HuH-7.5 (cell line): ENCODE results near the gene SPATS2L.

Source experiments
- DNase-seq: peaks from one replicate; pipeline ENCODE4 v3.0.0; 2011; ENCODE audit warnings: low spot score

Gene SPATS2L

DNA sequence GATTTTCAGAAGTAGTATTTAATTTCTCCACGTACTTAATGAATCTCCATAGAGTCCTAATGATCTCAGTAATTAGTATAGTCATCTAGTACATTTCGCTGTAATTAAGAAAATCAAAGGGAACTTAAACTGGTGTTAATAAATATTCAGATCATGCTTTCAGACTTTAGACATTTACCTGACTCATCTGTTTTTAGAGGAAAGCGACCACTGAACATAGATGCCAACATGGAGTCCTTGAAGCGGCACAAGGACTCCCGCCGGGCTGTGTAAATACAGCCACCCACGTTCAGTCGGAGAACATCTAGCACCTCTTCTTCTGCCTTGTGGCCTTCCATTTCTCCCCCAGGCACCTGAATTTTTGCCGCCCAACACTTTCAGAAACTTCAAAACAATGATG, 200.2 kb downstream of the SPATS2L start:
- no peak for DNase-seq

DNA sequence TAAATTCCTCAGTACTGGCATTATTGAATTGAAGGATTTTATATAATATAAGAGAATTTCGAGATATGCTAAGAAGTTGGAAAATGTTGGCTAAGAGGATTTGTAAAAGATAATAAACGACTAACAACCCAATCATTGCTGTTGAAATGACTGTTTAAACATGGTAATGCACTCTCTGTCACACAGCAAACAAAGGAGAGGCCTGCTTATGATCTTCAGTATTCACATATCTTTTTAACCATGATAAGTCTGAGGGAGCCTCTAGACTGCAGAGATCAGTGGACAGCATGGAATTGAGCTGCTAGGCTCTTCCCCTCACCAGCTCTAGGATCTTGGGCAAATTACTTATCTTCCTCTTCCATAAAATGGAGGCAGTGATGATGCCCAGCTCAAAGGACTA, 200.7 kb downstream of the SPATS2L start:
- peak; percentile 46 for DNase-seq

DNA sequence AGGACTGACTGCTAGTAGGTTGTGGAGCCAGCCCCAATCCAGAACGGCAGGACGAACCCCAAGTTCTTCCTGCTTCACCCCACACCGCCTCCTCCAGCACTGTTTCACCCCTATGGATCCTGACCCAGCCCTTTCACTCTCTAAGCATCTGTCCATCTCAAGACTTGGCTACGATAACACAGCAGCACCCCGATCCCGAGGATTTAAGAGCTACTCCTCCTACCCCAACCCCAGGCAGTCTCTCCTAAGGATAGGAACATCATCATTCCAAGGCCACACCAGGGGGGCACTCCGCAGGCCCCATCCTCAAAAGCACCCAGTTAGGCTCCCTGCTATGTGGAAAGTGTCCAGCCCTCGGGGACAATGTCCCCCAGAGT, 202.7 kb downstream of the SPATS2L start:
- DNase-seq = no peak

DNA sequence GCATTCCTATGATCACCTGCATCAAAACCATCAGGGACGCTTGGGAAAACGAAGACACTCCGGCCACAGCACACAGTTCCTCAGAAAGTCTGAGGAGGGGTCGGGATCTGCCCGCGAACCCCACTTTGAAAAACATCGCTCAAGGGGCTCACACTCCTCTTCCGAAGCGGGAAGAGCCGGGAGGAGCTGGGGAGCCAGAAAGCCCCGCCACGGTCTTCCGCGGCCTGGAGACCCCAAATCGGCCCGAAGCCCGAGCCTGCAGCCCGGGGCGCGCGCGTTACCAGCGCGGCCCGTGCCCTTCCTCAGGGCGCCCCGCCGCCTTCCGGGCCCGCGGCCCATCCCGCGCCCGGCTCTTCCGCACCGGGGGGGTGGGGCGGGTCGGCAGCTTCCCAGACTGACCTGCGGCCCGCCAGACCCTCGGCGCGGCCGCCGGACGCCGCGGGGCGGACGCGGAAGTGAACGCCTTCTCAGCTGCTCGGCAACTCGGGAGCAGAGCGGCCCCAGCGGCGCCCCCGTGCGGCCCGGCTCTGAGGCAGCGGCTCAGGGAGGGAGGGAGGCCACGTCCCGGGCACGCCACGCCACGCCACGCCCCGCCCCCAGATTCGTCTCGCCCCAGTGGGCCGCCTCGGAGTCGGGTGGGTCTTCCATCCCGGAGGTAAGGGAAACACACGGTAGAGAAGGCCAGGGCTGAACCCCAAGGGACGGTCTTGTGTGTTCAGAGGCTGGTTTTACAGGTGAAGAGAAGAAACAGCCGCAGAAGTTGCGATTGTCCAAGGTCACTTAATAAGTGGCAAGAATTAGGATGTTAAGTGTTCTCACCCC, 203.3 kb downstream of the SPATS2L start, which contains the start of gene KCTD18:
Gene KCTD18 (minus strand): TSS at position 457 of the 822 bp plus-strand sequence. CDS start 3,052 bp downstream, outside the sequence.
- DNase-seq = peak; percentile 85

DNA sequence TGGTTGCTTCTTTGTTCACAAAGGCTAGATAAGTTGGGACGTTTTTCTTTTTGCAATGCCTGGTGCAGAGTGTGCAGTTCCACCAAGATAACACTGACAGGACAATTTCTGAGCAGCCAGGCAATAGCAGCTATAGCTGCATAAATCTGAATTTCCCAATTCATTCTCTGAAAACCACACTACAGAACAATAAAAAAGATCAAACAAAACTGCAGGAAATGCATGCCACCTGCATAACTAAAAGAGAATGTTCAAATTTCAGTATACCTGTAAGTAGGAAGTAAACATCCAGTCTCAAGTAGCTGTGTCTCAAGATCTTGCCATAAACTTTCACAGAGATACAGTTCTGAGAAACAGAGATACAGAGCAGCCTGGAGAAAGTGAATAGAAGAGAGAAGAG, 208.7 kb downstream of the SPATS2L start:
- DNase-seq = no peak

DNA sequence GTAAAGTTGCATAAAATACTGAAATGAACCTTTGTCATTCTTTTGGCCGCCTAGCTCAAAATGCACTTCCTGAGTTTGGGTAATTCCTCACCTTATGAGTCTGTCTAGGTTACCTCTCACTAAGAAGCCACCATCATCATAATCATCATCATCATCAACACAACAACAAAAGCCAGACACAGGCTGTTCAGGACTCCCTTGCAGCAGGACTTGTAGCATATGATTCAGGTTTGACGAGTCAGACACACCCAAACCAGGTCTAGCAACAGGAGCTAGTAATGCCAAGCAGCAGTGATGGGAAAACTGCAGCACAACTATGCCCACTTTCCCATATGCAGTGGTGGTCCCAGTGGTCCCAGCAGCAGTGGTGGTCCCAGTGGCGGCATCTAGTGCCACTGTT, 216.7 kb downstream of the SPATS2L start:
- DNase-seq = no peak

DNA sequence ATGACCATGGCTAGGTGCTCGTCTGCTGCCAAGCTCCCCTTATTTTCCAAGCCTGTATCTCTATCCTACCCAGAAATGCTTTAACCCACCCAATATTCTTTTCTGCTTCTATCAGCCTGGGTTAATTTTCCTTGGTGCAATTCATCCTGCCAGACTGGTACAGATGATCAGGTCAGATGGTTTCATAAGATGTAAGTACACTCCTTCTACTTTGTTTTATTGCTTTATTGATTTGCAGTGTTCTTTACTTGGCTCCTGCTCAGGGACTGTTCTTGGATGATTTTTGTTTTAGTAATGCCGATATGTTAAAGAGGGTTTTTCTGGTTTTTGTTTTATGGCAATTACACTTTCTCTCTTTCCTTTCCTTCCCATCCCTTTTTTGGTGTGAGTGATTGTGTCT, 217.1 kb downstream of the SPATS2L start:
- no peak for DNase-seq

DNA sequence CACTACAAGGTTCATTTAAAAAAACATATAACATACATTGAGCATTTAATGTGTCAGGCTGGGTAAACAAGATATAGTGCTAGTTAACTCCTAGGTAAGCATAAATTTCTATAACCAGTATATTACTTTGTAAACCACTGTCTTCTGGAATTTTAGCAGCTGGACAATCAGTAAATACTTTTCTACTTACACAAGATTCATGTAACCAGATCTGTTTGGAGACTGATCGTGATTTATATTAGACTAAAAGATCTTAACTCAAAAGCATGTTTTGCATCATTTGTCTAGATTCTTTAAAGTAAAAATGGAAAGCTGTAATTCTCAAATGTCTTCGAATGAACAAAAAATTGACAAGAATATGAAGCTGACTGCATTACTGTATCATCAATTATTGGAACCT, 218.6 kb downstream of the SPATS2L start:
- no peak for DNase-seq

DNA sequence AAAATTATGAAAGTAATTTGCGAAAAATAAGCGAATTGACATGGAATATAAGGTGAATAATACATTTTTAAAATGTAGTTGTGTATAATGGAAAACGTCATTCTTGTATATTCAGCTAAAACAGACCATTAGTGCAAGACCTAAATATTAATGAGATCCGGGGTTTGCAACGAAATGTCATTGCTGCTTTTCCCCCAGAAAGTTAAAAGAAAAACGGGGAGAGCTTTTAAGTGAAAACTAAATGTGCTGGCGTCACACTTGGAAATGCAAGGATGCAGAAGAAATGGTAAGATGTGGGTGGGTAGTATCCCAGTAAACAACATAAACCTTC, 219.0 kb downstream of the SPATS2L start:
- DNase-seq = no peak

DNA sequence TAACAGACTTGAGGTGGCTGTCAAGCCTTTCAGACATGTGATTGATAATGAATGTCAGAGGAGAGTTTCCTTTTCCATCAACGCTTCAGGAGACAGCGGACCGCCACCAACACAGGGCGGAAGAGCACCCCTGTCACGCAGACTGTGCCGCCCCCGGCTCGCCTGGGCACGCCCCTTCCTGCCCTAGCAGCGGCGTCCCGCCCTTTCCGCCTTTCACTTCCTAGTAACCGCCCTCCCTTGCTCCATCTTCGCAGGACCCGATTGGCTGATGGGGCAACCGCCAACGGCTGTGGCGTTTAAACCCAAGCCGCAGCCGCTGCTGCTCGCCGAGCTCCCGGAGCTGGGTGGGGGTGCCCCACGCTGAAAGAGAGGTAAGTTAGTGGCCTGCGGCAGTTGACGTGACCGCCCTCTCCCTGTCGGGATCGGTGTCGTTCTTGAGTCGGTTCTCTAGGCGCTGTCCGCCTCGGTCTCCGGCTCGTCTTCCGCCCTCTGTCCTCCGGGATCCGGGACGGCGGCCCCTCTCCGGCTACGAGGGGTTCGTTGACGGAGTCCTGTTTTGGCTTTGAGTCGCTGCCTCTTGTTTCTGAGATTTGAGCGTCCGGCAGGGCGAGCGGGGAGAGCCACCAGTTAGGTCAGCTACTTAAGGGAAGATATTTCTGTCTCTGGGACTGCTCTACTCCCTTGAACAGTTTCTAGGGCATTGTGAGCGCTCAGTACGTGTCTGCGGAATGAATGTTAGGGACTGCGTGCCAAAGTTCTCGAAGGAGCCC, 219.6 kb downstream of the SPATS2L start, which contains the start of gene SGO2:
Gene SGO2 (plus strand): TSS at position 326 of the 770 bp plus-strand sequence. CDS start 6,769 bp downstream, outside the sequence.
- DNase-seq = peak; percentile 79

DNA sequence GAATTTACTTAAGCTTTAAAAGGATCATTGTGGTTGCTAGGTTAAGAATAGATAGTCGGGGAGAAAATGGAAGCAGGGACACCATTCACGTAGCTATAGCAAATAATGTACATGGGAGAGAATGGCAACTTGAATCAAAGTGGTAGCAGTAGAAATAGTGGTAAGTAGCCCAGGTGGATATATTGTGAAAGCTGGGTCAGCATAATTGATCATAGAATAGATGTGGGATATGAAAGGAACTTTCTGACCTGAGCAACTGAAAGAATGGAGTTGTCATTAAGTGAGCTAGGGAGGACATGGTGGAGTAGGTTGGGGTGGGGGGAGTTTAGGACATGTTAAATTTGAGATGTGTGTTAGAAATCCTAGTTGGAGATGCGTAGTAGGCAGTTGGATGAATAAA, 221.7 kb downstream of the SPATS2L start:
- no peak for DNase-seq
